Neutrophil (primary cell): ENCODE data around the gene GALNT7.
"Not testable (repeated sequence)": the region's sequence is repeated elsewhere in the genome, so short reads cannot be mapped to it uniquely, and the experiment has no call there.

Experiments used
- H3K27ac ChIP-seq: fragments of 200-600 bp; sonication (generic); 2 replicates; pipeline ENCODE4 v1.5.1; 2016; ENCODE audit warnings: mild to moderate bottlenecking, moderate library complexity
- H3K27me3 ChIP-seq: fragments of 200-600 bp; sonication (generic); 2 replicates; pipeline ENCODE4 v1.6.0; 2016; ENCODE audit warnings: mild to moderate bottlenecking
- H3K36me3 ChIP-seq: fragments of 200-600 bp; sonication (generic); 2 replicates; pipeline ENCODE4 v1.5.1; 2017
- H3K4me1 ChIP-seq, 2 experiments: fragments of 200-600 bp in 1 of 2; sonication (generic) in 1 of 2; 1 replicate in 1 of 2; 2 replicates in 1 of 2; pipeline versions ENCODE4 v1.5.1 to v1.6.1; 2013 to 2016; ENCODE audit warnings: low read depth in 1 of 2, low read length in 1 of 2, mild to moderate bottlenecking in 1 of 2, moderate library complexity in 1 of 2; ENCODE audit not compliant: control insufficient read depth in 1 of 2, insufficient read depth in 1 of 2
- H3K4me3 ChIP-seq, 2 experiments: fragments of 200-600 bp in 1 of 2; sonication (generic) in 1 of 2; 1 replicate in 1 of 2; 2 replicates in 1 of 2; pipeline ENCODE4 v1.5.1; 2013 to 2016; ENCODE audit warnings: low read depth in 1 of 2, low read length in 1 of 2, mild to moderate bottlenecking in 1 of 2, moderate library complexity in 1 of 2
- H3K9me3 ChIP-seq: fragments of 200-600 bp; sonication (generic); 2 replicates; pipeline ENCODE4 v1.5.1; 2016
- CTCF ChIP-seq: fragments of 200-600 bp; sonication (generic); IDR thresholded peaks from 2 replicates; pipeline ENCODE4 v1.5.1; 2016; ENCODE audit warnings: antibody characterized with exemption

GALNT7 gene

GRCh38 chr4:173181848-173182247, 13.2 kb downstream of the GALNT7 start:
- H3K4me1 ChIP-seq = peaks cover 11 to 40% of the 10 kb centered on the region in 2 experiments
- H3K27me3 ChIP-seq = no peaks in the 10 kb centered on the region
- no peak for TF ChIP-seq CTCF
- no peak overlapping the region for H3K4me3 ChIP-seq
- H3K36me3 ChIP-seq = no peaks in the 10 kb centered on the region
- H3K27ac ChIP-seq = no peak overlapping the region
- H3K9me3 ChIP-seq = no peaks in the 10 kb centered on the region

- H3K9me3 ChIP-seq = no peaks in the 10 kb centered on the region
- no peak overlapping the region for H3K4me3 ChIP-seq
- H3K36me3 ChIP-seq = no peaks in the 10 kb centered on the region
- no peak for TF ChIP-seq CTCF
- no peak overlapping the region for H3K27ac ChIP-seq
- H3K27me3 ChIP-seq = no peaks in the 10 kb centered on the region
- H3K4me1 ChIP-seq = peaks cover 11 to 40% of the 10 kb centered on the region in 2 experiments
These were observed 13.8 kb downstream of the GALNT7 start for GRCh38 chr4:173182403-173182802.

GRCh38 chr4:173183659-173184247, 15.1 kb downstream of the GALNT7 start:
- H3K9me3 ChIP-seq, H3K4me3 ChIP-seq, H3K27me3 ChIP-seq, H3K36me3 ChIP-seq, H3K27ac ChIP-seq: not testable (repeated sequence)
- H3K4me1 ChIP-seq = peaks cover 11 to 40% of the 10 kb centered on the region in 2 experiments

- Histone ChIP-seq H3K9me3 (no peaks in the 10 kb centered on the region), H3K27me3 (no peaks in the 10 kb centered on the region), H3K27ac (peak overlapping the region; percentile 47), H3K4me1 (peaks cover 0 to 25% of the 10 kb centered on the region in 2 experiments), H3K4me3 (no peak overlapping the region), H3K36me3 (no peaks in the 10 kb centered on the region)
- no peak for TF ChIP-seq CTCF
These were observed 17.4 kb downstream of the GALNT7 start for GRCh38 chr4:173185847-173186510.

- Histone ChIP-seq H3K4me1 (peaks cover 0 to 20% of the 10 kb centered on the region in 2 experiments), H3K9me3 (no peaks in the 10 kb centered on the region), H3K27ac (no peak overlapping the region), H3K36me3 (no peaks in the 10 kb centered on the region), H3K27me3 (no peaks in the 10 kb centered on the region), H3K4me3 (no peak overlapping the region)
- no peak for TF ChIP-seq CTCF
These were observed 19.1 kb downstream of the GALNT7 start for GRCh38 chr4:173187732-173188131.

GRCh38 chr4:173188648-173189047, 20.0 kb downstream of the GALNT7 start:
- Histone ChIP-seq H3K9me3 (no peaks in the 10 kb centered on the region), H3K27me3 (no peaks in the 10 kb centered on the region), H3K27ac (no peak overlapping the region), H3K4me3 (no peak overlapping the region), H3K4me1 (peaks cover 0 to 21% of the 10 kb centered on the region in 2 experiments), H3K36me3 (no peaks in the 10 kb centered on the region)
- TF ChIP-seq CTCF = no peak
